ENCODE measurements around the gene MT1M. TPM values are rescaled to one million over a fixed set of nuclear protein-coding genes. Genes with fewer than 3 reads are reported as not detected.

The MT1M gene
- total and polyA plus RNA-seq, 10 of the 15 experiments (the other 5 are each of a cell fraction or from before 2014, with no cell fraction given): not detected

DNA sequence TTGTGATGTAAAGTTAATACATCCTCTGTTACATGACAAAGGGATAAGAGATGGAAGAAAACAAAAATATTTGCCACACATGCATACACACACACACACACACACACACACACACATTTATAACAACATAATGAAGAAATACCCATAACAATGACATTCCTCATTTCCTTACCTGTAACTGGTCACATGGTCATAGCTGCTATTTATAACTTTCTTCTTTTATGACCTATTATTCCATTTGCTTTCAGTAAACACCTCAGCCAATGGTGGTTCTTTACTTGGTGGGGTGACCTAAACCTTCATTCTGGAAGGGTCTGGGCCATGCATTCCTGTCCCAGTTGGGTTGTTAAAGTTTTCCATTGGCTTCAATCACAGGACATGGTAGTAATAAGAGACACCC, 18.8 kb upstream of the MT1M start:
- FAIRE-seq (no peak), DNase-seq (ENCODE audit: low read depth, low spot score) (no peak), ATAC-seq (no peak)
- in situ Hi-C loops (cut with MboI): no loop called here
- Histone ChIP-seq H3K4me2 (ENCODE audit: control insufficient read depth, insufficient read depth) (no peak overlapping the region), H3K4me3 (no peak overlapping the region), H3K27me3 (replicated peaks in 1 of 2; ENCODE audit: control insufficient read depth in 2 of 2, insufficient read depth in 2 of 2, low read length in 1 of 2) (peaks cover 0 to 5% of the 10 kb centered on the region in 2 experiments; a peak in 2 of 4 replicates), H3K9me3 (replicated peaks; ENCODE audit: control insufficient read depth, insufficient read depth, low read length) (no peaks in the 10 kb centered on the region), H3K79me2 (ENCODE audit: control insufficient read depth, insufficient read depth, low read length) (no peaks in the 10 kb centered on the region), H3K4me1 (ENCODE audit: control insufficient read depth, insufficient read depth, low read length) (peaks cover 26% of the 10 kb centered on the region), H3K27ac (ENCODE audit: control insufficient read depth, insufficient read depth) (no peak overlapping the region), H4K20me1 (ENCODE audit: control insufficient read depth, insufficient read depth) (no peaks in the 10 kb centered on the region), H3K36me3 (ENCODE audit: control insufficient read depth in 2 of 2, insufficient read depth in 2 of 2, low read length in 1 of 2) (no peaks in the 10 kb centered on the region), H3K9ac (ENCODE audit: control insufficient read depth, insufficient read depth, low read length) (no peak overlapping the region), H2AFZ (ENCODE audit: control insufficient read depth, low read depth, low read length) (no peak overlapping the region)
- TF ChIP-seq HDAC6 (IDR thresholded peaks at IDR 0.05; ENCODE audit: unreplicated experiment) (no peak), NFYB (IDR thresholded peaks at IDR 0.05; ENCODE audit: insufficient read depth, low read depth, low read length) (no peak), ZNF384 (IDR thresholded peaks at IDR 0.05; ENCODE audit: borderline replicate concordance, low read depth, low read length) (no peak), ZNF217 (IDR thresholded peaks at IDR 0.05) (no peak), DPF2 (IDR thresholded peaks at IDR 0.05) (no peak), ATF3 (IDR thresholded peaks at IDR 0.05; ENCODE audit: borderline replicate concordance, extremely low read depth, low read depth, low read length) (no peak), SP1 (IDR thresholded peaks at IDR 0.05; ENCODE audit: low read depth, low read length) (no peak)
- TF ChIP-seq, protein P1, sequence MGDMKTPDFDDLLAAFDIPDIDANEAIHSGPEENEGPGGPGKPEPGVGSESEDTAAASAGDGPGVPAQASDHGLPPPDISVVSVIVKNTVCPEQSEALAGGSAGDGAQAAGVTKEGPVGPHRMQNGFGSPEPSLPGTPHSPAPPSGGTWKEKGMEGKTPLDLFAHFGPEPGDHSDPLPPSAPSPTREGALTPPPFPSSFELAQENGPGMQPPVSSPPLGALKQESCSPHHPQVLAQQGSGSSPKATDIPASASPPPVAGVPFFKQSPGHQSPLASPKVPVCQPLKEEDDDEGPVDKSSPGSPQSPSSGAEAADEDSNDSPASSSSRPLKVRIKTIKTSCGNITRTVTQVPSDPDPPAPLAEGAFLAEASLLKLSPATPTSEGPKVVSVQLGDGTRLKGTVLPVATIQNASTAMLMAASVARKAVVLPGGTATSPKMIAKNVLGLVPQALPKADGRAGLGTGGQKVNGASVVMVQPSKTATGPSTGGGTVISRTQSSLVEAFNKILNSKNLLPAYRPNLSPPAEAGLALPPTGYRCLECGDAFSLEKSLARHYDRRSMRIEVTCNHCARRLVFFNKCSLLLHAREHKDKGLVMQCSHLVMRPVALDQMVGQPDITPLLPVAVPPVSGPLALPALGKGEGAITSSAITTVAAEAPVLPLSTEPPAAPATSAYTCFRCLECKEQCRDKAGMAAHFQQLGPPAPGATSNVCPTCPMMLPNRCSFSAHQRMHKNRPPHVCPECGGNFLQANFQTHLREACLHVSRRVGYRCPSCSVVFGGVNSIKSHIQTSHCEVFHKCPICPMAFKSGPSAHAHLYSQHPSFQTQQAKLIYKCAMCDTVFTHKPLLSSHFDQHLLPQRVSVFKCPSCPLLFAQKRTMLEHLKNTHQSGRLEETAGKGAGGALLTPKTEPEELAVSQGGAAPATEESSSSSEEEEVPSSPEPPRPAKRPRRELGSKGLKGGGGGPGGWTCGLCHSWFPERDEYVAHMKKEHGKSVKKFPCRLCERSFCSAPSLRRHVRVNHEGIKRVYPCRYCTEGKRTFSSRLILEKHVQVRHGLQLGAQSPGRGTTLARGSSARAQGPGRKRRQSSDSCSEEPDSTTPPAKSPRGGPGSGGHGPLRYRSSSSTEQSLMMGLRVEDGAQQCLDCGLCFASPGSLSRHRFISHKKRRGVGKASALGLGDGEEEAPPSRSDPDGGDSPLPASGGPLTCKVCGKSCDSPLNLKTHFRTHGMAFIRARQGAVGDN (IDR thresholded peaks at IDR 0.05): no peak
- TF ChIP-seq, protein P2, sequence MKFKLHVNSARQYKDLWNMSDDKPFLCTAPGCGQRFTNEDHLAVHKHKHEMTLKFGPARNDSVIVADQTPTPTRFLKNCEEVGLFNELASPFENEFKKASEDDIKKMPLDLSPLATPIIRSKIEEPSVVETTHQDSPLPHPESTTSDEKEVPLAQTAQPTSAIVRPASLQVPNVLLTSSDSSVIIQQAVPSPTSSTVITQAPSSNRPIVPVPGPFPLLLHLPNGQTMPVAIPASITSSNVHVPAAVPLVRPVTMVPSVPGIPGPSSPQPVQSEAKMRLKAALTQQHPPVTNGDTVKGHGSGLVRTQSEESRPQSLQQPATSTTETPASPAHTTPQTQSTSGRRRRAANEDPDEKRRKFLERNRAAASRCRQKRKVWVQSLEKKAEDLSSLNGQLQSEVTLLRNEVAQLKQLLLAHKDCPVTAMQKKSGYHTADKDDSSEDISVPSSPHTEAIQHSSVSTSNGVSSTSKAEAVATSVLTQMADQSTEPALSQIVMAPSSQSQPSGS (IDR thresholded peaks at IDR 0.05; ENCODE audit: low read length): no peak
- TF ChIP-seq, protein P3, sequence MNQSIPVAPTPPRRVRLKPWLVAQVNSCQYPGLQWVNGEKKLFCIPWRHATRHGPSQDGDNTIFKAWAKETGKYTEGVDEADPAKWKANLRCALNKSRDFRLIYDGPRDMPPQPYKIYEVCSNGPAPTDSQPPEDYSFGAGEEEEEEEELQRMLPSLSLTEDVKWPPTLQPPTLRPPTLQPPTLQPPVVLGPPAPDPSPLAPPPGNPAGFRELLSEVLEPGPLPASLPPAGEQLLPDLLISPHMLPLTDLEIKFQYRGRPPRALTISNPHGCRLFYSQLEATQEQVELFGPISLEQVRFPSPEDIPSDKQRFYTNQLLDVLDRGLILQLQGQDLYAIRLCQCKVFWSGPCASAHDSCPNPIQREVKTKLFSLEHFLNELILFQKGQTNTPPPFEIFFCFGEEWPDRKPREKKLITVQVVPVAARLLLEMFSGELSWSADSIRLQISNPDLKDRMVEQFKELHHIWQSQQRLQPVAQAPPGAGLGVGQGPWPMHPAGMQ (IDR thresholded peaks at IDR 0.05; ENCODE audit: borderline replicate concordance): no peak
- RAD21 ChIA-PET (ENCODE audit: unreplicated experiment): interaction anchor here (3.1 kb wide), 1 partner anchor 88 kb away, joined by 17 read pairs; no protein-coding TSS in a partner anchor
- POLR2A ChIA-PET: interaction anchor here (0.6 kb wide), 1 partner anchor 849 kb away, joined by 3 read pairs; the partner anchor contains the start of gene POLR2C
- BruUV-seq (replicated peaks): no TSS peak
- SMC1A ChIA-PET (ENCODE audit: uncharacterized antibody, unreplicated experiment): interaction anchor here (1.2 to 3.4 kb wide), 4 partner anchors 9 to 88 kb away, joined by 5 to 13 read pairs (median 6); no protein-coding TSS in a partner anchor
- CTCF ChIA-PET: interaction anchor here (3.5 kb wide), 1 partner anchor 13 kb away, joined by 20 read pairs; no protein-coding TSS in a partner anchor
- intact Hi-C loops (cut with micrococcal nuclease; ENCODE audit: unreplicated experiment): no loop called here
